ENCODE data around the gene KEAP1.

- TF ChIP-seq POLR2A (IDR thresholded peaks at IDR 0.05; ENCODE audit: low read length), result no peak
- TF ChIP-seq GATA1 (IDR thresholded peaks at IDR 0.05; ENCODE audit: low read depth, low read length), result no peak
Measured at GRCh38 chr19:10499550-10500246, 3.5 kb downstream of the KEAP1 start.
